Measurements from ENCODE around the gene RASA3. TPM values are rescaled to one million over a fixed set of nuclear protein-coding genes. Genes with fewer than 3 reads are reported as not detected.

Gene RASA3
- total RNA-seq, 1 experiment from 2014 or later, result 16.5 TPM

- peak; percentile 56 for DNase-seq
- H3K36me3 ChIP-seq (replicated peaks; ENCODE audit: control insufficient read depth, insufficient read depth, low read length), result no peaks in the 10 kb centered on the region
- H3K4me3 ChIP-seq (ENCODE audit: insufficient read depth, low read depth, low read length), result no peak within 1 kb of the TSS
- no peaks in the 10 kb centered on the region for H3K27me3 ChIP-seq (ENCODE audit: control insufficient read depth, insufficient read depth, low read length)
These were observed 158.9 kb downstream of the RASA3 start, which contains the start of gene C13orf46 for GRCh38 chr13:113973218-113974164. Gene C13orf46, minus strand, starts transcription at chr13:113974076. Its CDS starts 79 bp downstream, at chr13:113973997.

GRCh38 chr13:113972451-113973217, 159.8 kb downstream of the RASA3 start:
- H3K36me3 ChIP-seq (replicated peaks; ENCODE audit: control insufficient read depth, insufficient read depth, low read length), result no peaks in the 10 kb centered on the region
- peak; percentile 60 for DNase-seq
- no peaks in the 10 kb centered on the region for H3K27me3 ChIP-seq (ENCODE audit: control insufficient read depth, insufficient read depth, low read length)
- no peak overlapping the region for H3K4me3 ChIP-seq (ENCODE audit: insufficient read depth, low read depth, low read length)

- H3K4me3 ChIP-seq (ENCODE audit: insufficient read depth, low read depth, low read length), result no peak overlapping the region
- H3K36me3 ChIP-seq (replicated peaks; ENCODE audit: control insufficient read depth, insufficient read depth, low read length), result no peaks in the 10 kb centered on the region
- DNase-seq, result peak; percentile 52
- no peaks in the 10 kb centered on the region for H3K27me3 ChIP-seq (ENCODE audit: control insufficient read depth, insufficient read depth, low read length)
These were observed 160.8 kb downstream of the RASA3 start for GRCh38 chr13:113971471-113972231.

GRCh38 chr13:113970810-113971470, 161.5 kb downstream of the RASA3 start:
- Histone ChIP-seq H3K4me3 (ENCODE audit: insufficient read depth, low read depth, low read length) (no peak overlapping the region), H3K36me3 (replicated peaks; ENCODE audit: control insufficient read depth, insufficient read depth, low read length) (no peaks in the 10 kb centered on the region), H3K27me3 (ENCODE audit: control insufficient read depth, insufficient read depth, low read length) (no peaks in the 10 kb centered on the region)
- DNase-seq, result peak; percentile 70

GRCh38 chr13:113969973-113970611, 162.3 kb downstream of the RASA3 start:
- DNase-seq, result peak; percentile 62
- H3K27me3 ChIP-seq (ENCODE audit: control insufficient read depth, insufficient read depth, low read length), result no peaks in the 10 kb centered on the region
- H3K36me3 ChIP-seq (replicated peaks; ENCODE audit: control insufficient read depth, insufficient read depth, low read length), result no peaks in the 10 kb centered on the region
- H3K4me3 ChIP-seq (ENCODE audit: insufficient read depth, low read depth, low read length), result no peak overlapping the region

- DNase-seq, result no peak
- Histone ChIP-seq H3K4me3 (ENCODE audit: insufficient read depth, low read depth, low read length) (no peak overlapping the region), H3K27me3 (ENCODE audit: control insufficient read depth, insufficient read depth, low read length) (no peaks in the 10 kb centered on the region), H3K36me3 (replicated peaks; ENCODE audit: control insufficient read depth, insufficient read depth, low read length) (no peaks in the 10 kb centered on the region)
These were observed 163.0 kb downstream of the RASA3 start for GRCh38 chr13:113969311-113969972.

- peak; percentile 65 for DNase-seq
These were observed 163.7 kb downstream of the RASA3 start for GRCh38 chr13:113968463-113969310.

GRCh38 chr13:113967729-113968462, 164.5 kb downstream of the RASA3 start:
- Histone ChIP-seq H3K36me3 (replicated peaks; ENCODE audit: control insufficient read depth, insufficient read depth, low read length) (no peaks in the 10 kb centered on the region), H3K27me3 (ENCODE audit: control insufficient read depth, insufficient read depth, low read length) (no peaks in the 10 kb centered on the region), H3K4me3 (ENCODE audit: insufficient read depth, low read depth, low read length) (no peak overlapping the region)
- peak; percentile 31 for DNase-seq

More at GRCh38 chr13:113968463-113969310, 163.7 kb downstream of the RASA3 start:
- H3K36me3 ChIP-seq (replicated peaks; ENCODE audit: control insufficient read depth, insufficient read depth, low read length), result no peaks in the 10 kb centered on the region
- H3K27me3 ChIP-seq (ENCODE audit: control insufficient read depth, insufficient read depth, low read length), result no peaks in the 10 kb centered on the region
- no peak overlapping the region for H3K4me3 ChIP-seq (ENCODE audit: insufficient read depth, low read depth, low read length)

- Histone ChIP-seq H3K27me3 (ENCODE audit: control insufficient read depth, insufficient read depth, low read length) (no peaks in the 10 kb centered on the region), H3K36me3 (replicated peaks; ENCODE audit: control insufficient read depth, insufficient read depth, low read length) (no peaks in the 10 kb centered on the region), H3K4me3 (ENCODE audit: insufficient read depth, low read depth, low read length) (no peak overlapping the region)
- DNase-seq, result peak; percentile 46
These were observed 165.2 kb downstream of the RASA3 start for GRCh38 chr13:113967206-113967720.

GRCh38 chr13:113965968-113966884, 166.2 kb downstream of the RASA3 start:
- no peak for DNase-seq
- Histone ChIP-seq H3K27me3 (ENCODE audit: control insufficient read depth, insufficient read depth, low read length) (no peaks in the 10 kb centered on the region), H3K36me3 (replicated peaks; ENCODE audit: control insufficient read depth, insufficient read depth, low read length) (no peaks in the 10 kb centered on the region), H3K4me3 (ENCODE audit: insufficient read depth, low read depth, low read length) (no peak overlapping the region)

GRCh38 chr13:113965383-113965874, 167.0 kb downstream of the RASA3 start:
- no peak for DNase-seq
- Histone ChIP-seq H3K4me3 (ENCODE audit: insufficient read depth, low read depth, low read length) (no peak overlapping the region), H3K27me3 (ENCODE audit: control insufficient read depth, insufficient read depth, low read length) (no peaks in the 10 kb centered on the region), H3K36me3 (replicated peaks; ENCODE audit: control insufficient read depth, insufficient read depth, low read length) (no peaks in the 10 kb centered on the region)
